Right ventricle myocardium inferior (tissue), 1 donor: ENCODE measurements around the gene EMX2. TPM values are rescaled to one million over a fixed set of nuclear protein-coding genes. Genes with fewer than 3 reads are reported as not detected.
A peak's percentile ranks its signal among the peaks of the same experiment; 100 is the strongest.
"Not testable (repeated sequence)": the region's sequence is repeated elsewhere in the genome, so short reads cannot be mapped to it uniquely, and the experiment has no call there.

ENCODE experiments used
- ATAC-seq: fragments of 200-7000 bp; cut with Tn5 transposase; one replicate; pipeline ENCODE4 v1.9.1; 2020; ENCODE audit warnings: mild to moderate bottlenecking, moderate library complexity
- DNase-seq: peaks from one replicate; pipeline ENCODE4 v3.0.0; 2021; ENCODE audit errors: missing footprints
- intact Hi-C: fragments of 100-400 bp; cut with DNase I; formaldehyde crosslinking; loops from one replicate; pipeline ENCODE4 v1.11.0; 2022
- long read RNA-seq: library from polyadenylated mRNA; unstranded; transcript quantifications from one replicate; pipeline ENCODE4 v2.0.0, GENCODE V29; 2021
- total RNA-seq: library from RNA; stranded (reverse); fragmentation: NEBNext Ultra II Directional; extraction: Animal tissue kit (Norgen Biotek cat#: 25700); gene quantifications from one replicate; pipeline ENCODE4 v1.2.1, GENCODE V29; 2021
- donor health status: DM: no; HTN: yes; CAD: no; lungs with severe emphysema.

The EMX2 gene
- total RNA-seq = not detected
- long read RNA-seq = 0 reads

- no peak for DNase-seq
- no peak for ATAC-seq
- intact Hi-C loops = no loop called here
Observed at GRCh38 chr10:117542706-117543224, at the start of gene EMX2. Gene EMX2 (plus strand): TSS chr10:117542746. CDS start chr10:117543268, 522 bp downstream.

- no peak for ATAC-seq
- no peak for DNase-seq
- intact Hi-C loops = loop anchor here (2.0 to 5.0 kb wide), 3 partner anchors 745 to 963 kb away; no protein-coding TSS in a partner anchor
Observed at GRCh38 chr10:117496031-117496430, 46.5 kb upstream of the EMX2 start.

GRCh38 chr10:117496616-117497028, 45.9 kb upstream of the EMX2 start:
- DNase-seq (peak; percentile 89), ATAC-seq (peak; percentile 88)
- intact Hi-C loops = loop anchor here (2.0 to 5.0 kb wide), 3 partner anchors 744 to 962 kb away; no protein-coding TSS in a partner anchor

- intact Hi-C loops = loop anchor here (2.0 to 5.0 kb wide), 3 partner anchors 743 to 961 kb away; no protein-coding TSS in a partner anchor
- DNase-seq (no peak), ATAC-seq (no peak)
Observed at GRCh38 chr10:117497736-117498135, 44.8 kb upstream of the EMX2 start.

GRCh38 chr10:117499248-117500105, 43.1 kb upstream of the EMX2 start:
- ATAC-seq (no peak), DNase-seq (no peak)
- intact Hi-C loops = loop anchor here (5.0 kb wide), 1 partner anchor 923 kb away; no protein-coding TSS in a partner anchor

GRCh38 chr10:117500456-117500855, 42.1 kb upstream of the EMX2 start:
- intact Hi-C loops = no loop called here
- no peak for ATAC-seq
- DNase-seq = no peak

GRCh38 chr10:117501460-117502035, 41.0 kb upstream of the EMX2 start:
- ATAC-seq (no peak), DNase-seq (no peak)
- intact Hi-C loops = no loop called here

- DNase-seq = no peak
- ATAC-seq = no peak
- intact Hi-C loops = no loop called here
Observed at GRCh38 chr10:117502421-117503243, 39.9 kb upstream of the EMX2 start.

GRCh38 chr10:117503244-117504205, 39.0 kb upstream of the EMX2 start:
- intact Hi-C loops = no loop called here

GRCh38 chr10:117504562-117504961, 38.0 kb upstream of the EMX2 start:
- ATAC-seq (no peak), DNase-seq (no peak)
- intact Hi-C loops = no loop called here

More at GRCh38 chr10:117503244-117504205, 39.0 kb upstream of the EMX2 start:
- DNase-seq (no peak), ATAC-seq (no peak)

- intact Hi-C loops, DNase-seq, ATAC-seq: not testable (repeated sequence)
Observed at GRCh38 chr10:117507081-117507480, 35.5 kb upstream of the EMX2 start.

- intact Hi-C loops = no loop called here
- DNase-seq (no peak), ATAC-seq (no peak)
Observed at GRCh38 chr10:117509573-117509972, 33.0 kb upstream of the EMX2 start.

- DNase-seq (no peak), ATAC-seq (no peak)
- intact Hi-C loops = no loop called here
Observed at GRCh38 chr10:117511601-117512390, 30.8 kb upstream of the EMX2 start.

- intact Hi-C loops = no loop called here
- ATAC-seq = no peak
Observed at GRCh38 chr10:117514971-117515370, 27.6 kb upstream of the EMX2 start.

GRCh38 chr10:117516681-117517080, 25.9 kb upstream of the EMX2 start:
- ATAC-seq = no peak
- intact Hi-C loops = no loop called here
- DNase-seq = no peak

More at GRCh38 chr10:117514971-117515370, 27.6 kb upstream of the EMX2 start:
- no peak for DNase-seq

- ATAC-seq (no peak), DNase-seq (no peak)
- intact Hi-C loops = no loop called here
Observed at GRCh38 chr10:117518246-117518645, 24.3 kb upstream of the EMX2 start.

GRCh38 chr10:117519286-117519685, 23.3 kb upstream of the EMX2 start:
- intact Hi-C loops = no loop called here
- ATAC-seq = no peak
- DNase-seq = no peak
